ENCODE data around the gene GABRB2. TPM values are rescaled to one million over a fixed set of nuclear protein-coding genes. Genes with fewer than 3 reads are reported as not detected.
"Not testable (repeated sequence)": the region's sequence is repeated elsewhere in the genome, so short reads cannot be mapped to it uniquely, and the experiment has no call there.

Gene GABRB2
- total and polyA plus RNA-seq, 2 experiments from 2014 or later, result not detected

DNA sequence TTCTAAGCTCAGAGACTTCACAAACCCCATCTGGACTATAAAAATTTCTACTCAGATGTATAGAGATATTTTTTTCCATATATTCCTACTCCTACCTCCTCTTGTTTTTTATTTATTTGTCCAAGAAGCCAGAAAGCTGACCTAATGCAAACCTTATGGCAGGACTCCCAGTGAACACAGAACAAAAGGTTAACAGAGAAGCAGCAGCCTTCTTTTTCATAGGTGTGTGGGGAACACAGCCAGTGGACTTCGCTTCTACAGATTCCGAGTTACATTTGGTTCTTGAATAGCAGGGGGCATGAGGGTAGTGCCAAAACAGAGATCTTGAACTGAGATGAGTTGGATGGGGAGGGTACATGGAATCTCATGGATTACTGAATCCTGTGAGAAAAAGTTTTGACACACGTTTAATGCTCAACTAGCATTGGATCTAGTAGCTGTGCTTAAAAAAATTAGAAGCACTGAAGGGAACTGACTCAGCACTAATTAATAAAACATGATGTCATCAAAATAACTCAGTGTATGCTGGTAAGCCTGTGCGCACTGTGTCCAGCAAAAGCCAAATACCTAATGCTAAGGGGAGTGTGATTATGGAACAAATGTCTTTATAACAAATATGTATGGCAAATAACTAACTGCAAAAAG is 240.1 kb downstream of the GABRB2 start:
- Histone ChIP-seq H3K36me3 (ENCODE audit: low read depth) (no peaks in the 10 kb centered on the region), H3K9ac (no peak overlapping the region), H3K27ac (no peak overlapping the region), H3F3A (ENCODE audit: insufficient read depth) (no peaks in the 10 kb centered on the region), H3K4me2 (ENCODE audit: unreplicated experiment) (no peak overlapping the region), H3K79me2 (ENCODE audit: insufficient read depth) (no peaks in the 10 kb centered on the region), H3K27me3 (replicated peaks; ENCODE audit: insufficient read depth) (no peaks in the 10 kb centered on the region), H4K20me1 (ENCODE audit: insufficient read depth) (no peaks in the 10 kb centered on the region), H2AFZ (no peak overlapping the region), H3K9me3 (ENCODE audit: low read depth) (no peaks in the 10 kb centered on the region), H3K4me1 (ENCODE audit: insufficient read depth) (no peaks in the 10 kb centered on the region), H3K4me3 (no peak overlapping the region), H3K9me2 (ENCODE audit: insufficient read depth) (no peaks in the 10 kb centered on the region)
- no peak for TF ChIP-seq EZH2phosphoT487 (IDR thresholded peaks at IDR 0.05; ENCODE audit: insufficient read depth, low read depth)
- TF ChIP-seq EZH2 (IDR thresholded peaks at IDR 0.05; ENCODE audit: insufficient read depth, poor library complexity, severe bottlenecking), result no peak
- DNase-seq, result no peak
- 18 to 22% methylated on average over 4 of the region's 4 CpGs for WGBS, 2 experiments (ENCODE audit: low coverage in 1 of 2, low lambda C conversion rate in 2 of 2, missing lambda C conversion rate in 2 of 2)
- in situ Hi-C loops (cut with MboI), result no loop called here

DNA sequence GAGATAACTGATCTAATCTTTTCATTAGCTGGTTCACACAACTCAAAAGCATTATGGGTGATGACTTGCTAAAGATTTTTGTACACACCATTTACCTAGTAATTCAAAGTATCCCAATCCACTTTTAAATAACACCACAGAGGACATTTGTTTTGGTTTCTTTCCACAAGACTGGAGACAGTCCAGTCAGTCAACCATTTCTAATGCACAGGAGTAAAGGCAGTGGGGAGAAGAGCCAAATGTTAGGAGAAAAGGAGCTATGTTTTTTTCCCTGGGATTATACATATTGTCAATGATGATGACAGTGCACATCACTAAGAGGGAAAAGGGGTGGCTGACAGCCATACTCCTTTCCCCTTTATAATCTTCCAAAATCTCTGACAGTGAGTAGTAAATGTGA is 240.9 kb downstream of the GABRB2 start:
- Histone ChIP-seq H3F3A (ENCODE audit: insufficient read depth) (no peaks in the 10 kb centered on the region), H3K9me3 (ENCODE audit: low read depth) (no peaks in the 10 kb centered on the region), H3K79me2 (ENCODE audit: insufficient read depth) (no peaks in the 10 kb centered on the region), H4K20me1 (ENCODE audit: insufficient read depth) (no peaks in the 10 kb centered on the region), H3K27ac (no peak overlapping the region), H3K27me3 (replicated peaks; ENCODE audit: insufficient read depth) (no peaks in the 10 kb centered on the region), H3K4me1 (ENCODE audit: insufficient read depth) (no peaks in the 10 kb centered on the region), H3K9ac (no peak overlapping the region), H3K4me3 (no peak overlapping the region), H3K9me2 (ENCODE audit: insufficient read depth) (no peaks in the 10 kb centered on the region), H3K4me2 (ENCODE audit: unreplicated experiment) (no peak overlapping the region), H2AFZ (no peak overlapping the region), H3K36me3 (ENCODE audit: low read depth) (no peaks in the 10 kb centered on the region)
- no peak for TF ChIP-seq EZH2phosphoT487 (IDR thresholded peaks at IDR 0.05; ENCODE audit: insufficient read depth, low read depth)
- no peak for TF ChIP-seq EZH2 (IDR thresholded peaks at IDR 0.05; ENCODE audit: insufficient read depth, poor library complexity, severe bottlenecking)
- in situ Hi-C loops (cut with MboI), result no loop called here
- no peak for DNase-seq

DNA sequence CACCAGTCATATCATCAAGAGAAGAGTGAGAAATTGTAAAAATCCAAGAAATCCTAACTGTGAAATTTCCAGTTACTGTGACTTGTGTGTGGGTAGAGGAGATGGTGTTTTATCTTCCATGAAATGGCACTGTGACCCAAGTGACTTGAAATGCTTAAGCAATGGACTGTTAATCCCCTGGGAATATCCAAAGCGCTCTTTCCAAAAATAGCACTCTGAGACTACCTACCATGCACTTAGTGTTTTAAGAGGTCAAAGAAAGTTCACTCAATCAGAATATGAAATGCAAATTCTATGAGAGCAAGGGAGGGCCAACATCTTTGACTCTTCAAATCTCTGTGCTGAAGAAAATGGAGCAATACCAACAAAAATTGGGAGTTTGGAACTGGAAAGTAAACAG is 244.0 kb downstream of the GABRB2 start:
- Histone ChIP-seq H3K27ac (no peak overlapping the region), H3K4me2 (ENCODE audit: unreplicated experiment) (no peak overlapping the region), H3K79me2 (ENCODE audit: insufficient read depth) (no peaks in the 10 kb centered on the region), H3K27me3 (replicated peaks; ENCODE audit: insufficient read depth) (no peaks in the 10 kb centered on the region), H3K4me1 (ENCODE audit: insufficient read depth) (no peaks in the 10 kb centered on the region), H3K9me3 (ENCODE audit: low read depth) (no peaks in the 10 kb centered on the region), H3K36me3 (ENCODE audit: low read depth) (no peaks in the 10 kb centered on the region), H4K20me1 (ENCODE audit: insufficient read depth) (no peaks in the 10 kb centered on the region), H2AFZ (no peak overlapping the region), H3F3A (ENCODE audit: insufficient read depth) (no peaks in the 10 kb centered on the region), H3K4me3 (no peak overlapping the region), H3K9ac (no peak overlapping the region), H3K9me2 (ENCODE audit: insufficient read depth) (no peaks in the 10 kb centered on the region)
- TF ChIP-seq EZH2phosphoT487 (IDR thresholded peaks at IDR 0.05; ENCODE audit: insufficient read depth, low read depth), result no peak
- no peak for TF ChIP-seq EZH2 (IDR thresholded peaks at IDR 0.05; ENCODE audit: insufficient read depth, poor library complexity, severe bottlenecking)
- DNase-seq, result no peak
- in situ Hi-C loops (cut with MboI), result no loop called here
- 14 to 36% methylated on average over 1 of the region's 1 CpG for WGBS, 2 experiments (ENCODE audit: low coverage in 1 of 2, low lambda C conversion rate in 2 of 2, missing lambda C conversion rate in 2 of 2)

DNA sequence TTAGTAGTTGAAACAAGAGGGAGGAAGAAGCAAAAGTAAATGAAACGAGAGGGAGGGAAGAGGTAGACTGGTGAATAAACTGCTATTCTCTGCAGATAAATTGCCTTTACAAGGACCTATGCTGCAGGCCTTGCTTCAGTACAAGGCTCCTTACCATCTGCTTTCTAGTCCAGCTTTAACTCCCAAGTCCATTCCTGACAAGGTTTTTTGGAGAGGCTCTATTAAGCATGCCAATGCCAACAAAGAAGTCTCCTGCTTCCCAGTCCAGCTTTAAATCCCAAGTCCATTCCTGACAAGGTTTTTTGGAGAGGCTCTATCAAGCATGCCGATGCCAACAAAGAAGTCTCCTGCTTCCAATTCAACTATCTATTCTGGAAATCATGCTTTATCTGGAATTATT is 244.9 kb downstream of the GABRB2 start:
- Histone ChIP-seq H3K9me3 (ENCODE audit: low read depth) (no peaks in the 10 kb centered on the region), H3K4me1 (ENCODE audit: insufficient read depth) (no peaks in the 10 kb centered on the region), H3K9me2 (ENCODE audit: insufficient read depth) (no peaks in the 10 kb centered on the region), H3K9ac (no peak overlapping the region), H3F3A (ENCODE audit: insufficient read depth) (no peaks in the 10 kb centered on the region), H3K4me2 (ENCODE audit: unreplicated experiment) (no peak overlapping the region), H2AFZ (no peak overlapping the region), H4K20me1 (ENCODE audit: insufficient read depth) (no peaks in the 10 kb centered on the region), H3K27me3 (replicated peaks; ENCODE audit: insufficient read depth) (no peaks in the 10 kb centered on the region), H3K79me2 (ENCODE audit: insufficient read depth) (no peaks in the 10 kb centered on the region), H3K36me3 (ENCODE audit: low read depth) (no peaks in the 10 kb centered on the region), H3K27ac (no peak overlapping the region), H3K4me3 (no peak overlapping the region)
- in situ Hi-C loops (cut with MboI), result no loop called here
- TF ChIP-seq EZH2 (IDR thresholded peaks at IDR 0.05; ENCODE audit: insufficient read depth, poor library complexity, severe bottlenecking) (no peak), EZH2phosphoT487 (IDR thresholded peaks at IDR 0.05; ENCODE audit: insufficient read depth, low read depth) (no peak)
- DNase-seq, result no peak
- WGBS, 2 experiments (ENCODE audit: low coverage in 1 of 2, low lambda C conversion rate in 2 of 2, missing lambda C conversion rate in 2 of 2), result 8 to 17% methylated on average over 2 of the region's 2 CpGs

DNA sequence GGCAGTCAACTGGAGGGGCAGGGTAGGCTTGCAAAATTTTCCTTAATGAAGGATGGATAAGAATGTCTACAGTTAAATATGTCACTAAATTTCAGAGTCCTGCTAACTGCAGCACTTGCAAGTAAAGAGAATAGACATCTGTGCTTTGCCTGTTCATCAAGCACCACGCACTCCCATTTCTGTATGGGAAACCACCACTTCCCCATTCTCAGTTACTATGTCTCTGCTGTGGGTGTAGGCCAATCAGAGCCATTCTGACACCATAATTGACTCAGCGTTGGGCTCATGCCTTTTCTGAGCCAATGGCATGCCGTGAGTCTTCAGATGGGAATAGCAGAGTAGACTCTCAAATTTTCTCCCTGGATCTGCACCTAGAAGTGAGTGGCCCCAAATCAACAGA is 247.5 kb downstream of the GABRB2 start:
- H3K27ac ChIP-seq, result no peak overlapping the region
- in situ Hi-C loops (cut with MboI), result no loop called here
- H3K36me3 ChIP-seq (ENCODE audit: low read depth), result no peaks in the 10 kb centered on the region
- no peaks in the 10 kb centered on the region for H3K4me1 ChIP-seq (ENCODE audit: insufficient read depth)
- TF ChIP-seq EZH2 (IDR thresholded peaks at IDR 0.05; ENCODE audit: insufficient read depth, poor library complexity, severe bottlenecking), result no peak
- TF ChIP-seq EZH2phosphoT487 (IDR thresholded peaks at IDR 0.05; ENCODE audit: insufficient read depth, low read depth), result no peak
- H3K9me3 ChIP-seq (ENCODE audit: low read depth), result no peaks in the 10 kb centered on the region
- H2AFZ ChIP-seq, result no peak overlapping the region
- no peaks in the 10 kb centered on the region for H4K20me1 ChIP-seq (ENCODE audit: insufficient read depth)
- H3K79me2 ChIP-seq (ENCODE audit: insufficient read depth), result no peaks in the 10 kb centered on the region
- DNase-seq, result no peak
- WGBS, 2 experiments (ENCODE audit: low coverage in 1 of 2, low lambda C conversion rate in 2 of 2, missing lambda C conversion rate in 2 of 2), result 33 to 44% methylated on average over 3 of the region's 3 CpGs
- H3K9ac ChIP-seq, result no peak overlapping the region
- no peak overlapping the region for H3K4me3 ChIP-seq
- H3K4me2 ChIP-seq (ENCODE audit: unreplicated experiment), result no peak overlapping the region
- H3K9me2 ChIP-seq (ENCODE audit: insufficient read depth), result no peaks in the 10 kb centered on the region
- H3K27me3 ChIP-seq (replicated peaks; ENCODE audit: insufficient read depth), result no peaks in the 10 kb centered on the region
- H3F3A ChIP-seq (ENCODE audit: insufficient read depth), result no peaks in the 10 kb centered on the region

DNA sequence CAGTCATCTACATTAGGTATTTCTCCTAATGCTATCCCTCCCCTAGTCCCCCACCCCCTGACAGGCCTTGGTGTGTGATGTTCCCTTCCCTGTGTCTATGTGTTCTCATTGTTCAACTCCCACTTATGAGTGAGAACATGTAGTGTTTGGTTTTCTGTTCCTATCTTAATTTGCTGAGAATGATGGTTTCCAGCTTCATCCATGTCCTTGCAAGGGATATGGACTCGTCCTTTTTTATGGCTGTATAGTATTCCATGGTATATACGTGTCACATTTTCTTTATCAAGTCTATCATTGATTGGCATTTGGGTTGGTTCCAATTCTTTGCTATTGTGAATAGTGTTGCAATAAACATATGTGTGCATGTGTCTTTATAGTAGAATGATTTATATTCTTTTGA is 249.1 kb downstream of the GABRB2 start:
- H4K20me1 ChIP-seq (ENCODE audit: insufficient read depth); in situ Hi-C loops (cut with MboI); H3K9me2 ChIP-seq (ENCODE audit: insufficient read depth); H3K4me2 ChIP-seq (ENCODE audit: unreplicated experiment); H2AFZ ChIP-seq; H3F3A ChIP-seq (ENCODE audit: insufficient read depth); H3K27ac ChIP-seq; H3K4me3 ChIP-seq; H3K27me3 ChIP-seq (replicated peaks; ENCODE audit: insufficient read depth); H3K9me3 ChIP-seq (ENCODE audit: low read depth); DNase-seq; H3K36me3 ChIP-seq (ENCODE audit: low read depth); H3K9ac ChIP-seq; H3K4me1 ChIP-seq (ENCODE audit: insufficient read depth); H3K79me2 ChIP-seq (ENCODE audit: insufficient read depth): not testable (repeated sequence)
- 34 to 44% methylated on average over 2 of the region's 2 CpGs for WGBS, 2 experiments (ENCODE audit: low coverage in 1 of 2, low lambda C conversion rate in 2 of 2, missing lambda C conversion rate in 2 of 2)
